ENCODE data around the gene CAMKK2. TPM values are rescaled to one million over a fixed set of nuclear protein-coding genes. Genes with fewer than 3 reads are reported as not detected.
"Not testable (repeated sequence)": the region's sequence is repeated elsewhere in the genome, so short reads cannot be mapped to it uniquely, and the experiment has no call there.

CAMKK2 gene
- total and polyA plus RNA-seq, 2 of the 13 experiments (the other 11 are each of a cell fraction or from before 2014, with no cell fraction given) = 18.8 to 20.0 TPM

DNA sequence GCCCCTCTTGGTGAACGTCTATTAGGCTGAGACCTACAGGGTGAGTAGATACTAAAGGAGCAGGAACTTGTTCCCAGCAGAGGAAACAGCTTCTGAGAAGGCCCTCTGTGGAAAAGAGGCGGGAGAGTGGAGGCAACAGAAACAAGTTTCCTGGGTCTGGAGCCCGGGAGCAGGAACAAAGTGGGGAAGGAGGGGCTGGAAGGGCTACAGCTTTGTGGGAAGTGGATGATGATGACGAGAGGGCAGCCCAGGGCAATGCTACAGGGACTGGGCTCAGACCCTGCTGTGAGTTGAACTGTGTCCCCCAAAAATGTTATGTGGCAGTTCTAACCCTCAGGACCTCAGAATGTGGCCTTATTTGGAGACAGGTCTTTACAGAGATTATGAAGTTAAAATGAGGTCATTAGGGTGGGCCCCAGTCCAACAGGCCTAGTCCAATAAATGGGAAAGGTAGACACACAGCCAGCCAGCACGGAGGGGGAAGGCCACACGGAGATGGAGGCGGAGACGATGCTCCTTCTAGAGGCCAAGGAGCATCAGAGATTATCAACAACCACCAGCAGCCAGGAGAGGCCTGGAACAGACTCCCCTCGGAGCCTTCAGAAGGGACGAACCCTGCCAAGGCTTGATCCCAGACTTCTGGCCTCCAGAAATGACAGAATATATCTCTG is 14.3 kb downstream of the CAMKK2 start:
- in situ Hi-C loops (cut with HindIII; ENCODE audit: extremely low pct_ligation_motif_present, low pct_unique_long_range_greater_than_20kb) = no loop called here
- no peak overlapping the region for H2AFZ ChIP-seq (ENCODE audit: low read length)
- intact Hi-C loops (cut with micrococcal nuclease; ENCODE audit: unreplicated experiment) = no loop called here
- peaks cover 2 to 3% of the 10 kb centered on the region in 2 experiments; a peak in 2 of 5 replicates for H3K36me3 ChIP-seq (replicated peaks in 1 of 2; ENCODE audit: control insufficient read depth in 1 of 2, insufficient read depth in 2 of 2, low read length in 2 of 2)
- CTCF ChIA-PET (ENCODE audit: low intra/inter-chr PET ratio, low total read pairs) = no interaction called here
- TF ChIP-seq, protein P1, sequence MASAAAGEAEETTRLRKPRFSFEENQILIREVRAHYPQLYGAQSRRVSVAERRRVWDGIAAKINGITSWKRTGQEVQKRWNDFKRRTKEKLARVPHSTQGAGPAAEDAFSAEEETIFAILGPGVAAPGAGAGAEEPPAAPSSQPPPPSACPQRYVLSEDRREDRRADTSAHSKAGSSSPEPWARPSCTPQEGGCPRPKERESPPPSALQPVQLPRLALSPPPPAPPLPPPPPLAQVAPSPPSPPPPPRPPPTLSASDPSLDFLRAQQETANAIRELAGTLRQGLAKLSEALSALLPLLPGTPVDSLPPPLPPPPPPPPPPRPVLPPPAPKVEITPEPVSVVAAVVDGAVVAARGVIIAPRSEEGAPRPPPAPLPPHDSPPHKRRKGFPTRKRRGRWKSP (CRISPR knock-in tag; IDR thresholded peaks at IDR 0.05) = no peak
- TF ChIP-seq ZNF543 (CRISPR knock-in tag; IDR thresholded peaks at IDR 0.05) (no peak), ZNF224 (CRISPR knock-in tag; IDR thresholded peaks at IDR 0.05) (no peak), ZBTB3 (CRISPR knock-in tag; IDR thresholded peaks at IDR 0.05; ENCODE audit: borderline replicate concordance, low read depth) (no peak)
- H3K27me3 ChIP-seq (ENCODE audit: control insufficient read depth in 1 of 2, insufficient read depth in 2 of 2, low read length in 2 of 2) = no peaks in the 10 kb centered on the region
- WGBS (ENCODE audit: low lambda C conversion rate) = 94% methylated on average over 10 of the region's 10 CpGs
- H3K4me3 ChIP-seq (replicated peaks in 1 of 3; ENCODE audit: insufficient read depth in 1 of 3, low read depth in 2 of 3, low read length in 3 of 3) = no peak overlapping the region
- POLR2A ChIA-PET = no interaction called here
- no peak overlapping the region for H3K4me2 ChIP-seq (ENCODE audit: low read depth, low read length)
- DNase-seq (ENCODE audit: low spot score) (no peak), FAIRE-seq (no peak), ATAC-seq (no peak)
- no TSS peak for BruUV-seq (replicated peaks)
- H3K79me2 ChIP-seq (ENCODE audit: insufficient read depth, low read length) = peaks cover 4% of the 10 kb centered on the region
- no peaks in the 10 kb centered on the region for H3K4me1 ChIP-seq (ENCODE audit: insufficient read depth, low read length)
- no peak overlapping the region for H3K9ac ChIP-seq (ENCODE audit: insufficient read depth, low read depth, low read length)
- H3K27ac ChIP-seq (ENCODE audit: extremely low read length, insufficient read depth, low read length) = no peak overlapping the region
- no peaks in the 10 kb centered on the region; the same call in 1 of the 2 replicates for H4K20me1 ChIP-seq (ENCODE audit: insufficient read depth, low read length)
- no peaks in the 10 kb centered on the region for H3K9me3 ChIP-seq (ENCODE audit: low read length)

DNA sequence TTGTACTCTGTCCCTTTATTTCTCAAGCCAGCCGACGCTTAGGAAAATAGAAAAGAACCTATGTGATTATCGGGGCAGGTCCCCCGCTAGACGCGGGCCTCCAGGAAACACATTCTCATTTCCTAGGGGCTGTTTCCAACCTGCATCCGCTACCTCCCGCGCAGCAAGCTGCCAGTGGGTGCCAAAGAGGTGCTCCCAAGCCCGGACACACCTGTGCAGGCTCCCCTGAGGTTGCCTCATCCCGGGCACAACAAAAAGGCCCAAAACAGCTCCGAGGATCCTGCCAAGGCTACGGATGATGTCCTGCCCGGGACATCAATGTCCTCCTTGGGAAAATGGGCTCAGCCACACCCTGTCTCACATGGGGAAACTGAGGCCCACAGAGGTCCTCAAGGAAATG is 15.4 kb downstream of the CAMKK2 start:
- CTCF ChIA-PET (ENCODE audit: low intra/inter-chr PET ratio, low total read pairs); POLR2A ChIA-PET; H4K20me1 ChIP-seq (ENCODE audit: insufficient read depth, low read length); DNase-seq (ENCODE audit: low spot score); H3K4me2 ChIP-seq (ENCODE audit: low read depth, low read length); FAIRE-seq; H3K9ac ChIP-seq (ENCODE audit: insufficient read depth, low read depth, low read length); BruUV-seq (replicated peaks); ATAC-seq; H3K27me3 ChIP-seq (ENCODE audit: control insufficient read depth in 1 of 2, insufficient read depth in 2 of 2, low read length in 2 of 2); H3K27ac ChIP-seq (ENCODE audit: extremely low read length, insufficient read depth, low read length); H3K79me2 ChIP-seq (ENCODE audit: insufficient read depth, low read length); intact Hi-C loops (cut with micrococcal nuclease; ENCODE audit: unreplicated experiment); H2AFZ ChIP-seq (ENCODE audit: low read length); H3K36me3 ChIP-seq (replicated peaks in 1 of 2; ENCODE audit: control insufficient read depth in 1 of 2, insufficient read depth in 2 of 2, low read length in 2 of 2); H3K4me3 ChIP-seq (replicated peaks in 1 of 3; ENCODE audit: insufficient read depth in 1 of 3, low read depth in 2 of 3, low read length in 3 of 3); in situ Hi-C loops (cut with HindIII; ENCODE audit: extremely low pct_ligation_motif_present, low pct_unique_long_range_greater_than_20kb); H3K9me3 ChIP-seq (ENCODE audit: low read length); H3K4me1 ChIP-seq (ENCODE audit: insufficient read depth, low read length): not testable (repeated sequence)
- WGBS (ENCODE audit: low lambda C conversion rate) = 98% methylated on average over 13 of the region's 14 CpGs

DNA sequence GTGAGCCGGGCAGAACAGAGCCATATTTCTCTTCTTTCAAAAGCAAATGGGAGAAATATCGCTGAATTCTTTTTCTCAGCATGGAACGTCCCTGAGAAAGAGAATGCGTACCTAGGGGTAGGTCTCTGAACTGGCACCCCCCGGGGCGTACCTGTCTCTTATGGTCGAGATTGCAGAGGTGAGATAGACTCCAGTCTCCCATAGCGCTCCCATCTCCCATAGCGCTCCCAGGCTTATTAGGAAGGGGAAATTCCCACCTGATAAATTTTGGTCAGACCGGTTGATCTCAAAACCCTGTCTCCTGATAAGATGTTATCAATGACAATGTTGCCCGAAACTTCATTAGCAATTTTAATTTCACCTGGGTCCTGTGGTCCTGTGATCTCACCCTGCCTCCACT is 16.0 kb downstream of the CAMKK2 start:
- BruUV-seq (replicated peaks); H2AFZ ChIP-seq (ENCODE audit: low read length); FAIRE-seq: not testable (repeated sequence)

More for the DNA sequence above, 16.0 kb downstream of the CAMKK2 start:
- H3K4me1 ChIP-seq (ENCODE audit: insufficient read depth, low read length); CTCF ChIA-PET (ENCODE audit: low intra/inter-chr PET ratio, low total read pairs); H3K27me3 ChIP-seq (ENCODE audit: control insufficient read depth in 1 of 2, insufficient read depth in 2 of 2, low read length in 2 of 2); H4K20me1 ChIP-seq (ENCODE audit: insufficient read depth, low read length); H3K9me3 ChIP-seq (ENCODE audit: low read length); H3K27ac ChIP-seq (ENCODE audit: extremely low read length, insufficient read depth, low read length); ATAC-seq; H3K36me3 ChIP-seq (replicated peaks in 1 of 2; ENCODE audit: control insufficient read depth in 1 of 2, insufficient read depth in 2 of 2, low read length in 2 of 2); DNase-seq (ENCODE audit: low spot score); H3K4me2 ChIP-seq (ENCODE audit: low read depth, low read length); intact Hi-C loops (cut with micrococcal nuclease; ENCODE audit: unreplicated experiment); H3K4me3 ChIP-seq (replicated peaks in 1 of 3; ENCODE audit: insufficient read depth in 1 of 3, low read depth in 2 of 3, low read length in 3 of 3); H3K79me2 ChIP-seq (ENCODE audit: insufficient read depth, low read length); POLR2A ChIA-PET; in situ Hi-C loops (cut with HindIII; ENCODE audit: extremely low pct_ligation_motif_present, low pct_unique_long_range_greater_than_20kb); H3K9ac ChIP-seq (ENCODE audit: insufficient read depth, low read depth, low read length): not testable (repeated sequence)
- WGBS (ENCODE audit: low lambda C conversion rate) = 99% methylated on average over 11 of the region's 11 CpGs
